GM23338 (cell line): Measurements from ENCODE around the gene CKB. TPM values are rescaled to one million over a fixed set of nuclear protein-coding genes. Genes with fewer than 3 reads are reported as not detected.

Source experiments
- ATAC-seq: fragments of 200-7000 bp; cut with Tn5 transposase; 3 replicates; pipeline ENCODE4 v1.9.1; 2020
- DNase-seq: peaks from one replicate; pipeline ENCODE4 v3.0.0-alpha.2; 2015; ENCODE audit warnings: low spot score
- H2AFZ ChIP-seq: fragments of 200-600 bp; sonication (generic); 2 replicates; pipeline ENCODE4 v1.8.0; 2016; ENCODE audit warnings: antibody characterized with exemption, mild to moderate bottlenecking, moderate library complexity
- H3F3A ChIP-seq: fragments of 200-600 bp; sonication (generic); replicated peaks from 2 replicates; pipeline ENCODE4 v1.8.0; 2017; ENCODE audit warnings: antibody characterized with exemption, mixed run types, low read depth
- H3K27ac ChIP-seq: fragments of 200-600 bp; sonication (generic); 2 replicates; pipeline ENCODE4 v1.6.1; 2016; ENCODE audit warnings: low read depth
- H3K27me3 ChIP-seq: fragments of 200-600 bp; sonication (generic); 2 replicates; pipeline ENCODE4 v1.8.0; 2016; ENCODE audit warnings: mild to moderate bottlenecking, mixed run types, moderate library complexity; ENCODE audit not compliant: insufficient read depth
- H3K36me3 ChIP-seq: fragments of 200-600 bp; sonication (generic); 2 replicates; pipeline ENCODE4 v1.8.0; 2016; ENCODE audit warnings: mild to moderate bottlenecking; ENCODE audit not compliant: insufficient read depth
- H3K4me1 ChIP-seq: fragments of 200-600 bp; sonication (generic); 2 replicates; pipeline ENCODE4 v1.8.0; 2016; ENCODE audit warnings: mild to moderate bottlenecking, moderate library complexity; ENCODE audit not compliant: insufficient read depth
- H3K4me2 ChIP-seq: fragments of 200-600 bp; sonication (generic); 2 replicates; pipeline ENCODE4 v1.7.1; 2017; ENCODE audit warnings: mixed run types
- H3K4me3 ChIP-seq: fragments of 200-600 bp; sonication (generic); 2 replicates; pipeline ENCODE4 v1.6.1; 2016; ENCODE audit warnings: mixed run types
- H3K79me2 ChIP-seq: fragments of 200-600 bp; sonication (generic); replicated peaks from 2 replicates; pipeline ENCODE4 v1.8.0; 2017; ENCODE audit warnings: mild to moderate bottlenecking; ENCODE audit not compliant: insufficient read depth
- H3K9me2 ChIP-seq: fragments of 200-600 bp; sonication (generic); 2 replicates; pipeline ENCODE4 v1.8.0; 2017; ENCODE audit not compliant: insufficient read depth
- H4K20me1 ChIP-seq: fragments of 200-600 bp; sonication (generic); replicated peaks from 2 replicates; pipeline ENCODE4 v1.8.0; 2017; ENCODE audit warnings: mild to moderate bottlenecking; ENCODE audit not compliant: insufficient read depth
- H3K27ac Mint-ChIP-seq: 2 replicates; pipeline ENCODE4 v1.8.0; 2020; ENCODE audit warnings: inconsistent platforms, mild to moderate bottlenecking, moderate library complexity, mixed read lengths
- H3K27me3 Mint-ChIP-seq: 3 replicates; pipeline ENCODE4 v1.8.0; 2022; ENCODE audit warnings: low read depth, mild to moderate bottlenecking, moderate library complexity, mixed read lengths, inconsistent platforms; ENCODE audit not compliant: insufficient read depth, poor library complexity
- H3K36me3 Mint-ChIP-seq: 3 replicates; pipeline ENCODE4 v1.8.0; 2021; ENCODE audit warnings: low read depth, mild to moderate bottlenecking, inconsistent platforms, moderate library complexity, mixed read lengths
- H3K4me1 Mint-ChIP-seq: 3 replicates; pipeline ENCODE4 v1.8.0; 2020; ENCODE audit warnings: mild to moderate bottlenecking, inconsistent platforms, mixed read lengths
- H3K4me3 Mint-ChIP-seq: 3 replicates; pipeline ENCODE4 v1.8.0; 2021; ENCODE audit warnings: moderate library complexity, mild to moderate bottlenecking, inconsistent platforms, mixed read lengths
- H3K9me3 Mint-ChIP-seq: 3 replicates; pipeline ENCODE4 v1.8.0; 2020; ENCODE audit warnings: moderate library complexity, mild to moderate bottlenecking, inconsistent platforms, mixed read lengths
- CREB1 ChIP-seq: fragments of 250-450 bp; sonication (Bioruptor Pico); IDR thresholded peaks from 2 replicates; pipeline ENCODE4 v1.5.0; 2020; ENCODE audit warnings: low read depth, mild to moderate bottlenecking, moderate library complexity
- EZH2 ChIP-seq: fragments of 200-600 bp; sonication (generic); IDR thresholded peaks from one replicate; pipeline ENCODE4 v1.8.0; 2017; ENCODE audit warnings: antibody characterized with exemption, mild to moderate bottlenecking, low read depth; ENCODE audit not compliant: unreplicated experiment
- EZH2phosphoT487 ChIP-seq: fragments of 200-600 bp; sonication (generic); IDR thresholded peaks from one replicate; pipeline ENCODE4 v1.8.1; 2018; ENCODE audit warnings: antibody characterized with exemption; ENCODE audit not compliant: unreplicated experiment
- JUNB ChIP-seq: IDR thresholded peaks from one replicate; pipeline ENCODE4 v1.6.1; 2016; ENCODE audit warnings: antibody characterized with exemption; ENCODE audit not compliant: unreplicated experiment
- NANOG ChIP-seq: IDR thresholded peaks from 2 replicates; pipeline ENCODE4 v1.6.1; 2016; ENCODE audit warnings: antibody characterized with exemption, borderline replicate concordance
- POLR2AphosphoS5 ChIP-seq: IDR thresholded peaks from 2 replicates; pipeline ENCODE4 v1.6.1; 2016; ENCODE audit warnings: antibody characterized with exemption, low read depth
- REST ChIP-seq: IDR thresholded peaks from one replicate; pipeline ENCODE4 v1.6.1; 2018; ENCODE audit warnings: antibody characterized with exemption; ENCODE audit not compliant: unreplicated experiment
- STAT1 ChIP-seq: IDR thresholded peaks from one replicate; pipeline ENCODE4 v1.6.1; 2016; ENCODE audit warnings: antibody characterized with exemption; ENCODE audit not compliant: unreplicated experiment
- ZNF114 ChIP-seq: fragments of 250-450 bp; sonication (Bioruptor Pico); IDR thresholded peaks from 2 replicates; pipeline ENCODE4 v1.5.0; 2020; ENCODE audit warnings: mild to moderate bottlenecking, moderate library complexity
- ZNF331 ChIP-seq: fragments of 250-450 bp; sonication (Bioruptor Pico); IDR thresholded peaks from 2 replicates; pipeline ENCODE4 v1.5.0; 2020; ENCODE audit warnings: low read depth, mild to moderate bottlenecking, moderate library complexity
- polyA plus RNA-seq: library from polyadenylated mRNA; unstranded; fragments of >200 nt; fragmentation: Nextera tagmentation; extraction: Ambion mirVana; gene quantifications from 2 replicates; pipeline ENCODE4 v1.2.1, GENCODE V29; 2016
- total RNA-seq: library from RNA; depleted of rRNA; stranded (reverse); fragments of >200 nt; shearing (Covaris generic); gene quantifications from 2 replicates; pipeline ENCODE4 v1.2.3, GENCODE V29; 2014
- TF ChIP-seq, protein P1 (sequence below), 2 experiments: fragments of 200-600 bp in 1 of 2; sonication (generic) in 1 of 2; conservative IDR thresholded peaks; 2 replicates each; pipeline versions ENCODE4 v1.5.1 to v1.6.1; 2016 to 2017; ENCODE audit warnings: antibody characterized with exemption in 2 of 2, low read depth in 2 of 2, mild to moderate bottlenecking in 2 of 2, moderate library complexity in 1 of 2
- TF ChIP-seq, protein P2 (sequence below): fragments of 250-450 bp; sonication (Bioruptor Pico); IDR thresholded peaks from 2 replicates; pipeline ENCODE4 v1.5.0; 2020; ENCODE audit warnings: mild to moderate bottlenecking, moderate library complexity
- TF ChIP-seq, protein P3 (sequence below): IDR thresholded peaks from 2 replicates; pipeline ENCODE4 v1.6.1; 2016; ENCODE audit warnings: antibody characterized with exemption

Gene CKB
- total and polyA plus RNA-seq, 2 experiments from 2014 or later: 604 to 852 TPM

- no peak overlapping the region for H3K4me3 ChIP-seq
- peaks cover 13% of the 10 kb centered on the region; the same call in 1 of the 2 replicates for H4K20me1 ChIP-seq
- peaks cover 81% of the 10 kb centered on the region for H3K79me2 ChIP-seq
- H3K36me3 Mint-ChIP-seq: peaks cover 18% of the 10 kb centered on the region
- H3K4me2 ChIP-seq: peak overlapping the region; percentile 8; the same call in 1 of the 2 replicates
- peaks cover 5% of the 10 kb centered on the region for H3F3A ChIP-seq
- H3K36me3 ChIP-seq: no peaks in the 10 kb centered on the region; the same call in 1 of the 2 replicates
- no peak overlapping the region for H2AFZ ChIP-seq
- H3K9me2 ChIP-seq: no peaks in the 10 kb centered on the region
- H3K4me3 Mint-ChIP-seq: no peak overlapping the region
- no peak overlapping the region for H3K27ac Mint-ChIP-seq
- peak; percentile 33; the same call in 1 of the 3 replicates for ATAC-seq
- peaks cover 17% of the 10 kb centered on the region; the same call in 2 of the 3 replicates for H3K4me1 Mint-ChIP-seq
- H3K27ac ChIP-seq: no peak overlapping the region
- H3K9me3 Mint-ChIP-seq: no peaks in the 10 kb centered on the region; the same call in 2 of the 3 replicates
- H3K27me3 Mint-ChIP-seq: peaks cover 3% of the 10 kb centered on the region
- DNase-seq: no peak
- H3K4me1 ChIP-seq: peaks cover 9% of the 10 kb centered on the region; the same call in 1 of the 2 replicates
- no peaks in the 10 kb centered on the region for H3K27me3 ChIP-seq
- TF ChIP-seq, protein P1, sequence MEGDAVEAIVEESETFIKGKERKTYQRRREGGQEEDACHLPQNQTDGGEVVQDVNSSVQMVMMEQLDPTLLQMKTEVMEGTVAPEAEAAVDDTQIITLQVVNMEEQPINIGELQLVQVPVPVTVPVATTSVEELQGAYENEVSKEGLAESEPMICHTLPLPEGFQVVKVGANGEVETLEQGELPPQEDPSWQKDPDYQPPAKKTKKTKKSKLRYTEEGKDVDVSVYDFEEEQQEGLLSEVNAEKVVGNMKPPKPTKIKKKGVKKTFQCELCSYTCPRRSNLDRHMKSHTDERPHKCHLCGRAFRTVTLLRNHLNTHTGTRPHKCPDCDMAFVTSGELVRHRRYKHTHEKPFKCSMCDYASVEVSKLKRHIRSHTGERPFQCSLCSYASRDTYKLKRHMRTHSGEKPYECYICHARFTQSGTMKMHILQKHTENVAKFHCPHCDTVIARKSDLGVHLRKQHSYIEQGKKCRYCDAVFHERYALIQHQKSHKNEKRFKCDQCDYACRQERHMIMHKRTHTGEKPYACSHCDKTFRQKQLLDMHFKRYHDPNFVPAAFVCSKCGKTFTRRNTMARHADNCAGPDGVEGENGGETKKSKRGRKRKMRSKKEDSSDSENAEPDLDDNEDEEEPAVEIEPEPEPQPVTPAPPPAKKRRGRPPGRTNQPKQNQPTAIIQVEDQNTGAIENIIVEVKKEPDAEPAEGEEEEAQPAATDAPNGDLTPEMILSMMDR (conservative IDR thresholded peaks at IDR 0.05; ENCODE audit: low read depth in 2 of 2): no peak
- TF ChIP-seq, protein P2, sequence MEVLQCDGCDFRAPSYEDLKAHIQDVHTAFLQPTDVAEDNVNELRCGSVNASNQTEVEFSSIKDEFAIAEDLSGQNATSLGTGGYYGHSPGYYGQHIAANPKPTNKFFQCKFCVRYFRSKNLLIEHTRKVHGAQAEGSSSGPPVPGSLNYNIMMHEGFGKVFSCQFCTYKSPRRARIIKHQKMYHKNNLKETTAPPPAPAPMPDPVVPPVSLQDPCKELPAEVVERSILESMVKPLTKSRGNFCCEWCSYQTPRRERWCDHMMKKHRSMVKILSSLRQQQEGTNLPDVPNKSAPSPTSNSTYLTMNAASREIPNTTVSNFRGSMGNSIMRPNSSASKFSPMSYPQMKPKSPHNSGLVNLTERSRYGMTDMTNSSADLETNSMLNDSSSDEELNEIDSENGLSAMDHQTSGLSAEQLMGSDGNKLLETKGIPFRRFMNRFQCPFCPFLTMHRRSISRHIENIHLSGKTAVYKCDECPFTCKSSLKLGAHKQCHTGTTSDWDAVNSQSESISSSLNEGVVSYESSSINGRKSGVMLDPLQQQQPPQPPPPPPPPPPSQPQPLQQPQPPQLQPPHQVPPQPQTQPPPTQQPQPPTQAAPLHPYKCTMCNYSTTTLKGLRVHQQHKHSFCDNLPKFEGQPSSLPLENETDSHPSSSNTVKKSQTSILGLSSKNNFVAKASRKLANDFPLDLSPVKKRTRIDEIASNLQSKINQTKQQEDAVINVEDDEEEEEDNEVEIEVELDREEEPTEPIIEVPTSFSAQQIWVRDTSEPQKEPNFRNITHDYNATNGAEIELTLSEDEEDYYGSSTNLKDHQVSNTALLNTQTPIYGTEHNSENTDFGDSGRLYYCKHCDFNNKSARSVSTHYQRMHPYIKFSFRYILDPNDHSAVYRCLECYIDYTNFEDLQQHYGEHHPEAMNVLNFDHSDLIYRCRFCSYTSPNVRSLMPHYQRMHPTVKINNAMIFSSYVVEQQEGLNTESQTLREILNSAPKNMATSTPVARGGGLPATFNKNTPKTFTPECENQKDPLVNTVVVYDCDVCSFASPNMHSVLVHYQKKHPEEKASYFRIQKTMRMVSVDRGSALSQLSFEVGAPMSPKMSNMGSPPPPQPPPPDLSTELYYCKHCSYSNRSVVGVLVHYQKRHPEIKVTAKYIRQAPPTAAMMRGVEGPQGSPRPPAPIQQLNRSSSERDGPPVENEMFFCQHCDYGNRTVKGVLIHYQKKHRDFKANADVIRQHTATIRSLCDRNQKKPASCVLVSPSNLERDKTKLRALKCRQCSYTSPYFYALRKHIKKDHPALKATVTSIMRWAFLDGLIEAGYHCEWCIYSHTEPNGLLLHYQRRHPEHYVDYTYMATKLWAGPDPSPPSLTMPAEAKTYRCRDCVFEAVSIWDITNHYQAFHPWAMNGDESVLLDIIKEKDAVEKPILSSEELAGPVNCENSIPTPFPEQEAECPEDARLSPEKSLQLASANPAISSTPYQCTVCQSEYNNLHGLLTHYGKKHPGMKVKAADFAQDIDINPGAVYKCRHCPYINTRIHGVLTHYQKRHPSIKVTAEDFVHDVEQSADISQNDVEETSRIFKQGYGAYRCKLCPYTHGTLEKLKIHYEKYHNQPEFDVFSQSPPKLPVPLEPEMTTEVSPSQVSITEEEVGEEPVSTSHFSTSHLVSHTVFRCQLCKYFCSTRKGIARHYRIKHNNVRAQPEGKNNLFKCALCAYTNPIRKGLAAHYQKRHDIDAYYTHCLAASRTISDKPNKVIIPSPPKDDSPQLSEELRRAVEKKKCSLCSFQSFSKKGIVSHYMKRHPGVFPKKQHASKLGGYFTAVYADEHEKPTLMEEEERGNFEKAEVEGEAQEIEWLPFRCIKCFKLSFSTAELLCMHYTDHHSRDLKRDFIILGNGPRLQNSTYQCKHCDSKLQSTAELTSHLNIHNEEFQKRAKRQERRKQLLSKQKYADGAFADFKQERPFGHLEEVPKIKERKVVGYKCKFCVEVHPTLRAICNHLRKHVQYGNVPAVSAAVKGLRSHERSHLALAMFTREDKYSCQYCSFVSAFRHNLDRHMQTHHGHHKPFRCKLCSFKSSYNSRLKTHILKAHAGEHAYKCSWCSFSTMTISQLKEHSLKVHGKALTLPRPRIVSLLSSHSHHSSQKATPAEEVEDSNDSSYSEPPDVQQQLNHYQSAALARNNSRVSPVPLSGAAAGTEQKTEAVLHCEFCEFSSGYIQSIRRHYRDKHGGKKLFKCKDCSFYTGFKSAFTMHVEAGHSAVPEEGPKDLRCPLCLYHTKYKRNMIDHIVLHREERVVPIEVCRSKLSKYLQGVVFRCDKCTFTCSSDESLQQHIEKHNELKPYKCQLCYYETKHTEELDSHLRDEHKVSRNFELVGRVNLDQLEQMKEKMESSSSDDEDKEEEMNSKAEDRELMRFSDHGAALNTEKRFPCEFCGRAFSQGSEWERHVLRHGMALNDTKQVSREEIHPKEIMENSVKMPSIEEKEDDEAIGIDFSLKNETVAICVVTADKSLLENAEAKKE: no peak
- TF ChIP-seq EZH2 (no peak), EZH2phosphoT487 (no peak), STAT1 (no peak), ZNF114 (no peak), REST (no peak), JUNB (no peak), POLR2AphosphoS5 (no peak), ZNF331 (CRISPR knock-in tag) (no peak), CREB1 (CRISPR knock-in tag) (no peak), NANOG (no peak)
- TF ChIP-seq, protein P3, sequence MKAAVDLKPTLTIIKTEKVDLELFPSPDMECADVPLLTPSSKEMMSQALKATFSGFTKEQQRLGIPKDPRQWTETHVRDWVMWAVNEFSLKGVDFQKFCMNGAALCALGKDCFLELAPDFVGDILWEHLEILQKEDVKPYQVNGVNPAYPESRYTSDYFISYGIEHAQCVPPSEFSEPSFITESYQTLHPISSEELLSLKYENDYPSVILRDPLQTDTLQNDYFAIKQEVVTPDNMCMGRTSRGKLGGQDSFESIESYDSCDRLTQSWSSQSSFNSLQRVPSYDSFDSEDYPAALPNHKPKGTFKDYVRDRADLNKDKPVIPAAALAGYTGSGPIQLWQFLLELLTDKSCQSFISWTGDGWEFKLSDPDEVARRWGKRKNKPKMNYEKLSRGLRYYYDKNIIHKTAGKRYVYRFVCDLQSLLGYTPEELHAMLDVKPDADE: no peak
These were observed 46.3 kb upstream of the CKB start for GRCh38 chr14:103568952-103569351.
